HFF-Myc (cell line): ENCODE data around the gene ZBTB38.

Experiments used
- DNase-seq: peaks from one replicate; pipeline ENCODE4 v3.0.0-alpha.2; 2011; ENCODE audit warnings: low read depth; ENCODE audit errors: extremely low read depth
- H3K4me3 ChIP-seq: replicated peaks from 2 replicates; pipeline ENCODE4 v1.5.1; 2011; ENCODE audit warnings: low read depth, mild to moderate bottlenecking, control low read depth, low read length
- CTCF ChIP-seq: IDR thresholded peaks from 2 replicates; pipeline ENCODE4 v1.5.1; 2012; ENCODE audit warnings: mild to moderate bottlenecking, low read depth, low read length, control low read depth; ENCODE audit errors: missing control alignments

The ZBTB38 gene

GRCh38 chr3:141328286-141329166 lies 39.8 kb upstream of the ZBTB38 start:
- no peak overlapping the region for H3K4me3 ChIP-seq

GRCh38 chr3:141330235-141330634 lies 38.1 kb upstream of the ZBTB38 start:
- DNase-seq = no peak
- TF ChIP-seq CTCF = no peak
- H3K4me3 ChIP-seq = no peak overlapping the region

More at GRCh38 chr3:141328286-141329166, 39.8 kb upstream of the ZBTB38 start:
- DNase-seq = no peak
- no peak for TF ChIP-seq CTCF

GRCh38 chr3:141330718-141331376 lies 37.5 kb upstream of the ZBTB38 start:
- no peak for DNase-seq
- TF ChIP-seq CTCF = no peak
- no peak overlapping the region for H3K4me3 ChIP-seq

GRCh38 chr3:141331377-141332318 lies 36.7 kb upstream of the ZBTB38 start:
- TF ChIP-seq CTCF = no peak
- peak; percentile 92 for DNase-seq
- no peak overlapping the region for H3K4me3 ChIP-seq

GRCh38 chr3:141332416-141332815 lies 35.9 kb upstream of the ZBTB38 start:
- no peak for DNase-seq
- TF ChIP-seq CTCF = no peak
- no peak overlapping the region for H3K4me3 ChIP-seq

- H3K4me3 ChIP-seq = no peak overlapping the region
- TF ChIP-seq CTCF = no peak
- no peak for DNase-seq
Observed at GRCh38 chr3:141333836-141334626, 34.3 kb upstream of the ZBTB38 start.
